Stimulated activated CD4-positive, alpha-beta T cell treated with anti-CD3 and anti-CD28 coated beads, Interleukin-1b, Interleukin-23, amount 100 ng/mL, for 1 hour (primary cell): ENCODE results near the gene AVPR1B.

Experiments
- DNase-seq, 2 donors: peaks; one replicate each; pipeline ENCODE4 v3.0.0-alpha.2; 2020; ENCODE audit warnings: low read depth in 2 of 2

Gene AVPR1B

GRCh38 chr1:206117151-206117948, at the start of gene AVPR1B:
AVPR1B (minus strand) TSS chr1:206117388; CDS start chr1:206116890, 498 bp downstream.
- DNase-seq = peak in 1 of 2 donors; percentile 8

- no peak for DNase-seq
Measured at GRCh38 chr1:206145771-206146290, 28.6 kb upstream of the AVPR1B start.

GRCh38 chr1:206144605-206145004, 27.4 kb upstream of the AVPR1B start:
- DNase-seq = no peak

GRCh38 chr1:206143537-206144172, 26.5 kb upstream of the AVPR1B start:
- no peak for DNase-seq

- no peak for DNase-seq
Measured at GRCh38 chr1:206142770-206143169, 25.6 kb upstream of the AVPR1B start.

GRCh38 chr1:206142011-206142410, 24.8 kb upstream of the AVPR1B start:
- no peak for DNase-seq

GRCh38 chr1:206136241-206136640, 19.1 kb upstream of the AVPR1B start:
- no peak for DNase-seq

- DNase-seq = no peak
Measured at GRCh38 chr1:206135248-206135647, 18.1 kb upstream of the AVPR1B start.

- no peak for DNase-seq
Measured at GRCh38 chr1:206133751-206134415, 16.7 kb upstream of the AVPR1B start.

- no peak for DNase-seq
Measured at GRCh38 chr1:206131037-206131436, 13.8 kb upstream of the AVPR1B start.

- DNase-seq = no peak
Measured at GRCh38 chr1:206128196-206128595, 11.0 kb upstream of the AVPR1B start.

GRCh38 chr1:206127336-206127735, 10.1 kb upstream of the AVPR1B start:
- DNase-seq = no peak

- DNase-seq = no peak
Measured at GRCh38 chr1:206125346-206125745, 8.2 kb upstream of the AVPR1B start.

GRCh38 chr1:206122686-206123085, 5.5 kb upstream of the AVPR1B start:
- DNase-seq = no peak

GRCh38 chr1:206121269-206121668, 4.1 kb upstream of the AVPR1B start:
- DNase-seq = no peak

GRCh38 chr1:206120406-206120805, 3.2 kb upstream of the AVPR1B start:
- no peak for DNase-seq

- DNase-seq = no peak
Measured at GRCh38 chr1:206116873-206117150, 376 bp downstream of the AVPR1B start.

GRCh38 chr1:206116191-206116872, 856 bp downstream of the AVPR1B start:
- DNase-seq = no peak

- DNase-seq = no peak
Measured at GRCh38 chr1:206115791-206116190, 1.4 kb downstream of the AVPR1B start.

GRCh38 chr1:206114692-206115640, 2.2 kb downstream of the AVPR1B start:
- DNase-seq = no peak
